Activated T-cell treated with anti-CD3 and anti-CD28 coated beads for 24 hours (primary cell): ENCODE results near the gene CFAP299.
"Not testable (repeated sequence)": the region's sequence is repeated elsewhere in the genome, so short reads cannot be mapped to it uniquely, and the experiment has no call there.

Experiments used
- DNase-seq: peaks from one replicate; pipeline ENCODE4 v3.0.0-alpha.2; 2020; ENCODE audit warnings: low read depth

Gene CFAP299

DNA sequence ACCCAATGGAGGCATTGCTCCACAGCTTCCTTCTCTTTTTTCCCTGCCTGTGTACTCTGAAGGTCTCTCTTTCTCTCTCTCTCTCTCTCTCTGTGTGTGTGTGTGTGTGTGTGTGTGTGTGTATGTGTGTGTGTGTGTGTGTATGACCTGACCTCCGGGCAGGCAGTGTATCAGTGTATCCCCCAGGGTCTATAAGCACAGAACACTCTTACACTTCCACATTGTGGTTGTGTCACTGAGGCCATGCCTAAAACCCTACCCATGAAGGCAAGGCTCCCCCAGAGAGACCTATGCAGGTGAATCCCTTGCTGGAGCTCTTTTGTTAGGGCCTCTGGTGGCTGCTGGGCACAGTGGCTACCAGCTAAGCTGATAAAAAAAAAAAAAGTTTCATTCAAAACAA lies 394.6 kb downstream of the CFAP299 start:
- no peak for DNase-seq

DNA sequence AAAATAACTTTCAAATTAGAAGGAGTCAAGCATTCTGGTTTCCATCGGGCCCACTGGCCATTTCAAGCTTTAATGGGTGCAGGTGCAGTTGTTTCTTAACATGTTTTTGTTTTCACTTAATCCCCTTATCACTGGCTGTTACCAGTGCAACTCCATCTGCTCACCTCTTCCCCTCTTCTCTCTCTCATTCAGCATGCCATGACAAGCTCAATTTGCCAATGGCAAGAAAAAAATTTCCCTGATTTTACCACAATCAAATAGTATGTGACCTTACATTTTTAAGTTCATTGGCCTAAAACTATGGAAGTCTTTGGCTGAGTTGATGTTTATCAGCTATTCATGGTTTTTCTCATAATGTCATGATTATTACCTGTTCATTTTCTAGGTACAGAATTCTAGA lies 395.9 kb downstream of the CFAP299 start:
- DNase-seq: no peak

DNA sequence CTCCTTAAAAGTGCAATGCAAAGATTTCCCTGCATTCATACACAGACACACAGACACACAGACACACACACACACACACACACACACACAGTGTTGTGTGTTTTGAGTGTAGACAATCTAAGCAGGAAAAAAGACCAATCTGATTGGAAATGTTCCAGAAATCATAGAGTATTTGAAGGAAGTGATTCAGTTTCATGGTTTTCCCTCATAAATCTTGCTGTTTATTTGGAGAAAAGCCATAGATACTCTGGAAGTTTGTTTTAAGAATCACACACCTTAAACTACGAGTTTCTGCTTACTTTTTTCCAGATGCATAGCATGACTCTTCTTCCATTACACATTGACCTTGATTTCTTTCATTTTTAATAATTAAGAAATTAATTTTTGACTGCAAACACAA lies 396.5 kb downstream of the CFAP299 start:
- DNase-seq: no peak

DNA sequence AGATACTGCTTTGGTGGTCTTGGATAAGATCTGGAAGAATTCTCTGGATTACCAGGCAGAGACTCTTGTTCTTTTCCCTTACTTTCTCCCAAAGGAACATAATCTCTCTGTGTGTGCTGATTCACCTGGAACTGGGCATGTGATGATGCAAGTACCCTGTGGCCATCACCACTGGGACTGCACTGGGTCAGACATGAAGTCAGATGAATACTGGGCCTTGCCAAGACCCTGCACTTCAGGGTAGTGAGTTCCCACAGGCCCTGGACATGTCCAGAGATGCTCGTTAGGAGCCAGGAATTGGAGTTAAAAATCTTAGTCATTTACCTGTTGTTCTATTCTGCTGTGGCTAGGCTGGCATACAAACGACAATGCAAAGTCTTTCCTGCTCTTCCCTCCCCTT lies 404.8 kb downstream of the CFAP299 start:
- no peak for DNase-seq

DNA sequence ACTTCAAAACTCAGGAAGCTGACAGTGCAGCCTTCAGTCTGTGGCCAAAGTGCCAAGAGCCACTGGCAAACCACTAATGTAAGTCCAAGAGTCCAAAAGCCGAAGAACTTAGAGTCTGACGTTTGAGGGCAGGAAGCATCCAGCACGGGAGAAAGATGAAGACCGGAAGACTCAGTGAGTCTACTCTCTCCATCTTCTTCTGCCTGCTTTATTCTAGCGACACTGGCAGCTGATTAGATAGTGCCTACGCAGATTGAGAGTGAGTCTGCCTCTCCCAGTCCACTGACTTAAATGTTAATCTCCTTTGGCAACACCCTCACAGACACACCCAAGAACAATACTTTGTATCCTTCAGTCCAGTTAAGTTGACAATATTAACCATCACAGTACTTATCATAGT lies 414.0 kb downstream of the CFAP299 start:
- DNase-seq: not testable (repeated sequence)

DNA sequence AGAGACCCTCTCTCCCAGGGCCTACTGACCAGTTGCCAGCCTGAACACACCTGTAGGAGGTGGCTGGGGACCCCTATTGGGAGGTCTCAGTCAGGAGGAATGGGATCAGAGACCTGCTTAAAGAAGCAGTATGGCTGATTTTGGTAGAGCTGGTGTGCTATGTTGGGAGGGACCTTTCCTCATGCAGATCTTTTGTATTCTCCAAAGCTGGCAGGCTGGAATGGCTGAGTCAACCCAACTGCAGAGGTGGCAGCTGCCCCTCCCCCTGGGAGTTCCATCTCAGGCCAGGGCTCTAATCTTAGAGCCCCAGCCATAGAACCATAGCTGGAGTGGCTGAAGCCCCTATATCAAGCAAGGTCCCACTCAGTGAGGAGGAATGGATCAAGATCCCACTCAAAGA lies 415.7 kb downstream of the CFAP299 start:
- DNase-seq: no peak

DNA sequence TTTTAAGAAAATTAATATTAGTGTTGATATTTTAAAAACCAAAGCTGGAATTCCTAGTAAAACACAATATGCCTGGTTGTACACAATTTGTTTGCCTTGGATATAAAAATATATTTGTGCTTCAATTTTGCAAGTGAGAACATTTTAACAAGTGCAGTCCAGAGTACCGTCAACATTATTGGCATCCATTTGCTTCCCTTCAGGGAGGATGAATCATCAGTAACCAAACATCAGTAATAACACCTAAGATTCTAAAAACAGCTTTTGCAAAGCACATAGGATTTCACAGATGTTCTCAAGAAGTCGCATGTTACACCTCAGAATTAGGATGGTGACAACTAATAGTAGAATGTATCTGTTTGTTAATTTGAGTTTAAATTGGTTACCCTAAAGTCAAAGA lies 432.4 kb downstream of the CFAP299 start:
- no peak for DNase-seq

DNA sequence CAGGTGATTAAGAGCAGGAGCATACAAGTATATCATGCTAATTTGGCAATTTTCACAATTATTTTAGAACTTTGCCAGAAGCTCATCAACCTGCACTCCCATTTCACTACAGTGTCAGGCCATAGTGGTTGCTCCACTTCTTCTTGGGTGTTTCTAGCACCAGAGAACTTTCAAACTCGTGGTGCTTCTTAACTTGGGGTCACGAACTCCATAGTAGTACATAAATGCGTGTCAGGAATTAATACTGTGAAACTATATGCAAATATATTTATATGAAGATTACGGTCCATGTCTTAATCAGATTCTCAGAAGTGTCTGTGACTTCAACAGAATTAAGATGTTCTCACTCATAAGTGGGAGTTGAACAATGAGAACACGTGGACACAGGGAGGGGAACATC lies 440.6 kb downstream of the CFAP299 start:
- no peak for DNase-seq

DNA sequence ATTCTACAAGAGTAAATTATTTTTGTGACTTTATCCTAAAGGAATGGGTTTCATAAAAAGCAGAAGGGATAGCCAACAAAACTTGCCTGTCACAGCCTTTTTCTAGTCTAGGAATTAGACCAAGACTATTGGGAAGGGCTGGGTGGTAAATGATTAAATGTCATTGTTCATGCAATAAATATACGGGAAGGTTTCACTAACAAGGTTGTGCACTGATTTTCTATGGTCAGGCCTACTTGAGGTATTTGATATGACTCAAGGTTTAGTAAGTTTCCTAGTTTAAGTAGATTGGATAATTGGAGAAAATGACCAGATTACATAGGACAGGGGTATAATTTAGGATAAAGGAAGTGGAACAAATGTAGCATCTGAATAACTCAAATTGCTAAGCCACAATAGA lies 445.9 kb downstream of the CFAP299 start:
- no peak for DNase-seq

DNA sequence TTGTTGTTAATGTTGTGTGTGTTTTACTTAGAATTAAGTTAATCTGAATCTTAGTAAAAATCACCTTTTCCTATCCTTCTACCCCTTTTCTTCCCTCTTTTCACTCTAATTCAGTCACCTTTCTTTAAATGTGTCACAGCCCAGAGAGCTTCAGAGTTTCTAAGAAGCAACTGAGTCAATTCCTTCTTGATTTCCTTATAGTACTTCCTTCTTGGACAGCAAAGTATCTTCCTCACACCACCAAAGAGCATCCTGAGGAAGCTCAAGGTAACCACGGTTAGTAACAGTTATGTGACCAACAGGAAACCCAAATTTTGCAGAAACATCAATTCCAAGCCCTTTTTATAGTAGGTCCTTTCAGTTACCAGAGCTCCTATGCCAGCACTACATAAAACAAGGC lies 451.8 kb downstream of the CFAP299 start:
- DNase-seq: no peak

DNA sequence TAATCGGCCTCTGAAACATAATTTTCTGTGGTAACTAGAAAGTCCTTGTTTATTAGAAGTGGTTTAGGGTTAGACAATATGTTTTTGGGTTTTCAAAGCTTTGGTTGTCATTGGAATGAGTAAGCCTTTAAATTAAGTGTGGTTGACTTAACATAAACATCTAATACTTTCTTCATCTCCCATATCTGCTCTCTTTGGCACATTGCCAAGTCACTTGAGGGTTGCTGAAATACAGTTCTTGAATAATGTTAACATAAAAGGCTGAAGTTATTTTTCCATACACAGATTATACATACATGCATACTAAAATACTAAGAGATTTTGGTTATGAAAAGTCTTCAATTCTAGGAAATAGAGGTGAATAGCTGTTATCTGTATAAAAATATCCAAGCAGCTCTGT lies 453.3 kb downstream of the CFAP299 start:
- no peak for DNase-seq

DNA sequence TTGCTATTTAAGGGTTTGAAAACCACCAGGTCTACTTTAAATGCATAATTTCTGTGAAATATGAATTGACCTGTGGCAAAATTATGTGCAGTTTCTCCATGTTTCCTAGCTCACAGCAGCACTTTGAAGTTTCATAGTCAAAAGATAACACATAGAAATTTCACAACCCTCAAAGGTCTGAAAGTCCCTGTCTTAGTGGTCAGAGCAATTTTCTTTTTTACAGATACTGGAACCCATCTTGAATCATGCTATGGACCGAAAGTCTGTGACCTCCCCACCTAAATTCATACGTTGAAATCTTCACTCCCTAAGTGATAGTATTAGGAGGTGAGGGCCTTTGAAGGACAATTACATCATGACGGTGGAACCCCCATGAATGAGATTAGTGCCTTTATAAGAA lies 454.6 kb downstream of the CFAP299 start:
- DNase-seq: no peak

DNA sequence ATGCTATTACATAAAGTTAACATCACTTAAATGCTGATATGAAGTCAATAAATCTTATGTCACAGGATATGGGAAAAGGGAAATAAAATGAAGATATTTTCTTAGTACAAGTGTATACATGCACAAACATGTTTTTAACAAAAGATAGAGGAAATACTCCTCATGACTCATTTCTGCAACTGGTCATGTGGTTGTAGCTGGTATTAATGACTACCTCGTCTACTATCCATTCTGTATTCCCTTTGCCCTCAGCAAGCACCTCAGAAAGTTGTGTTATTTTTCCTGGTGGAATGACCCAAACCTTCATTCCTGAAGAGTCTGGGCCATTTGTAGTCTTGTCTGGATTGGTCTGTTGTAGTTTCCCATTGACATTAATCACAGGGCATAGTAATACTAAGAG lies 458.1 kb downstream of the CFAP299 start:
- DNase-seq: not testable (repeated sequence)

DNA sequence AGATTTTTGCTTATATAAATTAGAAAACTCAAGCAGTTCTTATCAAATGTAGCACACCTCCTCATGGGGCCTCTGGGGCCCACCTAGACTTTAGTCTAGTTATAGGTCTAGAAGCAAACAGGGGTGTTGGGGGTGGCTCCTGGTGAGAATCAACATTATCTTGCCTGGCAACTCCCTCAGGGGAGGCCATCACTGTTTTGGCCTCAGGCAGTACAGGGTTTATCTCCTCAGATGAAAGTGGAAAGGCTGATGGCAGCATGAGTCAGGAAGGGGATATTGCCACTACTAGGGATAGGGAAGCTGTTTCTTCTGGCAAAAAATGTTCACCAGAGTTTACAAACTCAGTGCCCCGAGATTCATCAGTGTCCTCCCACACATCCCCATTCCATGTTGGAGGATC lies 462.6 kb downstream of the CFAP299 start:
- DNase-seq: no peak

DNA sequence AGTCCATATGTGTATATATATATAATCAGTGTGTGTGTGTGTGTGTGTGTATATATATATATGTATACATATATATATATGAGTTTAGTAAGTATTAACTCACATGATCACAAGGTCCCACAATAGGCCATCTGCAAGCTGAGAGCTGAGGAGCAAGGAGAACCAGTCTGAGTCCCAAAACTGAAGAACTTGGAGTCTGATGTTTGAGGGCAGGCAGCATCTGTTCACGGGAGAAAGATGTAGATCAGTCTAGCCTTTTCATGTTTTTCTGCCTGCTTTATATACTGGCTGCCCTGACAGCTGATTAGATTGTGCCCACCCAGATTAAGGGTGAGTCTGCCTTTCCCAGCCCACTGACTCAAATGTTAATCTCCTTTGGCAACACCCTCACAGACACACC lies 465.2 kb downstream of the CFAP299 start:
- DNase-seq: not testable (repeated sequence)

DNA sequence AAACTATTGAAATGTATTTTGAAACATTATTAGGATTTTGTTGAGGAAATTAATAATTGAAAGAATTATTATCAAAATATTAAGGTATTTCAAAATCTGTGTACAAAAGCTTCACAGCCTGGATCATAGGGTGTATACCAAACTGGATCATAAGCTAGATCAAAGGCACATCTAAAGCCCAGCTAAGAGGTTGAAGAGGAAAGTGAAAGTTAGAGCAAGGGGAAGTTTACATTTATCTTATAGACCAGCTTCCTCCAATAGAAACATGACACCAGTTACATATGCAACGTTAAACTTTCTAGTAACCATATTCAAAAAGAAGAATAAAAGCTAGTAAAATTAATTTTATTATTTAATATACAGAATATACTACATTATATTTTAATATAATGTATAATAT lies 467.8 kb downstream of the CFAP299 start:
- DNase-seq: no peak

DNA sequence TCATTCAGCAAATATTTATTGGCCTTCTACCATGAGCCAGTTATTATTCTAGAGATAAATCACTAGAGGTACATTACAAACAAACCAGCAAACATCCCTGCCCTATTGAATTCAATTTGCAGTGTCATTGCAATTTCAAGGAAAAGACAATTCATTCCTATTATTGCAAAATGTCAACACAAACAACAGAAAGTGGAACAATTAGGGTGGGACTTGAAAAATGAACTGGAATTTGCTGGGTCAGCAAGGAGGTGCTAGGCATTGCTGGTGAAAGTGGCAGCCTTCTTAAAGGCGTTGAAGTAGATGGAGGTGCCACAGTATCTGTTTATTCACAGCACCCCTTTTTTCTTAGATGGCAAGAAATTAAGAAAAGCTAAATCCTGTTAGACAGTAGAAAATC lies 470.9 kb downstream of the CFAP299 start:
- no peak for DNase-seq

DNA sequence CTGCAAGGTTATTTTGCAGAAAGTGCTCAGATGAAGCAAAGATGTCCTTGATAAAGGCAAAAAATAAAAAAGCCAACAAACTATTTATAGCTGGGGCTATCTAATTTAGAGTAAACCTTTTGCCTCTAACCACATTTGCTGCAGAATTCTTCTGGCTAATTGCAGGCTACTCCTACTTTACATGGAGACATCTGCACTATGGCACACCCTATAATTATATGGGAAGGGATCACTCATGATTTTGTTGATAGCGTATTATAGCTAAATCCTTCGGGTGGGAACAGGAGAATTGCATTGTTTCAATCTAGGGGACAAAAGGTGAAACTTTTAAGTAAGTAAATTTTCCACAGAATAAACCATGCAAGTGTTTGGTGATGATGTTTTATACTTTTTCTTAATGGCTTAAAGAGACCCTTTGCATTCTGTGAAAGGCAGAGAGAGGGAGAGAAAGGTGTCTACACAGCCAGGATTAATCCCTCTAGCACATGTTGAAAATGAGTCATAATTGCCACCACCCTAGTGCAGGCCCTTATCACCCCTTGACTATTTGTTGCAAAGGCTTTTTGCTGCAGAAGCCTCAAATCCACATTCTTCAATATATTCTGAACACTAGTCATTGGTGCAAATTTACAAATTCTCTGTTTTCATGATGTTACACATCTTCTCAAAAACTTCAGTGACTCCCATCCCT lies 473.7 kb downstream of the CFAP299 start:
- no peak for DNase-seq

DNA sequence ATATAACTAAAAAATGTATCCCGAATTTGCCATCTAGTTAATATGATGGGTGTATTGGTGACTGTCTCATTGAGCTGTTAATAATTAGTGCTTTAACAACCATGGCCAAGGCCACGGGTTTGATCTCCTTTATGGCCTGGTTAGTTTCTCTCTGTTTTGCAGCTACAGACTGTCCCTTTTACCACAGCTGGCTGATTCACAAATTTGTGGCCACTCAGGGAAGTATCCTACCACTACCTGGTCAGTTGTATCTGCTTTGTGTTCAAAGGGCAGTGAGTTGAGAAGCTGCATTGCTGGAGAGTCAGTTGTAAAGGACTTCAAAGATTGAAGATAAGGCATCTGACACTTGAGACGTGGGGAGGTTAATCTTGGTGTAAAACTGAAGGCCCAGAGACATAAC lies 475.9 kb downstream of the CFAP299 start:
- no peak for DNase-seq

DNA sequence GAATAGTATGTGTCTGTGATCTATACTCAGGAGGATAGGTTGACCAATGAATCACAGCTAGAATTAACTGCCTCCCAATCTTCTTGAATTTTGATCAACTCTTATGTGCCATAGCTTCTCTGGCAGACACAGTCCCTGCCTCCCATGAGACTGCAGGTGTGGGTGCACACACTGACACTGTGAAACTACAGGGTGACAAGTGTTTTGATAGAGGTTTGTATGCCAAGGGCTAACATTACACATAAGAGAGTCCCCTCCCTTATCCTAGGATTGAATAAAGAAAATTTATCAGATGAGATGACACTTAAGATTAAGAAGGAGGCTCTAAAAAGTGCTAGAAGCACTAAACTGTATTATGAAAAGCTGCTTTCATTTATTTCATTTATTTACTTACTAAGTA lies 476.6 kb downstream of the CFAP299 start:
- no peak for DNase-seq

DNA sequence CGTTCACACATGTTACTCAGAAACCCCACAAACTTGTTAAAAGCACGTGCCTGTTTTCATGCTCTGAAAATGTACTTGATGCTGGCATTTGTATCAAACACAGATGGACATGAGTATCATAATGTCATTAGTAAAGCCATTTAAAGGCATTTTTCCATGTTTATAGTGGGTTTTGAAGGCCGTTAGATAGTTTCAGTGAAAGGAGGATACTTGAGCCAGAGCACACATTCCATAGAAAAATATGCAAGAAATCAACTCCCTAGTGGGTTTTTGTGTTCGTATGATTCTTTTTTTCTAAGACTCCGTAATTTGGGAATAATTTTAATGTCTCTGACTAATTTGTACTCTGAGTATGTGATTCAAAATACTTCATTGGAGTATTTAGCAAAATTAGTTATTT lies 478.7 kb downstream of the CFAP299 start:
- DNase-seq: no peak

DNA sequence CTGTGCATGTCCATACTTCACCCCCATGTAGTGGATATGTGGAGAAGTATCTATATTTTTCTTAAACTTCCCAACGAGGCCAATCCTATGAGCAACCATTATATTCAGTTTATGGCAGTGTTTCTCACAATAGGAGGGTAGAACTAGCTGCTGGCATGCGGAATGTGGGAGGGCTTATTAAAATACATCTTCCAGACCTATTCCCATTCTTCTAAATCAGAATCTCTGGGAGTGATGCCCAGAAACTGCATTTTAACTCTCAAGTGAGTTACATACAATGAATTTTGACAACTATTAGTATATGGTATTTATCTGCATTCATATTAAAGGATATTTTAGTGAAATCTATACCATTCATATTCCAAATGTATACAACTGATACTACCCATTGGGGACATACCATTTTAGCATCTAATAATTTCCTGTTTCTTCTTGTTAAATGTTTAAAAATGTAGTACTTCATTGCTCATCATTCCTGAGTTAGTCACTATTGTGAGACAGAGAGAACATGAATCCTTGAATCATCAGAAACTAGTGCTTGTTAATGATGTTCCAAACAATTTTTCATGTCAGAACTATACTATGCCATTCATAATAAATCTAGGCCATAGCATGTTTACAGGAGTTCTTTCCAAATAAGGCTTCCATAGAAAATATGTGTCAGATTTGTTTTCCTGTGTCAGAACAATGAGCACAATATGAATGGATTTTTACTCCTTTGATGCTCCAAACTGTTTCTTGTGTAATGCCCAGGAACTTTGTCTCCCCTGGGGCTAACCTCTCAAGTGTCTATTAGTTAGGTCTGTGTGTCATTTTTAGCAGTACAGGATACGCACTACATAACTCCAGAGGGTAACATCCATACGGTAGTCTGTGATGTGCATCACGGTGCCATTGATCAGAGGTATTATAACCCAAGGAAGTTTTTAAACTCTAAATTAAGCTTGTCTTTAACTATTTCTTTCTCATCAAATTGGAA lies 496.1 kb downstream of the CFAP299 start:
- DNase-seq: no peak

DNA sequence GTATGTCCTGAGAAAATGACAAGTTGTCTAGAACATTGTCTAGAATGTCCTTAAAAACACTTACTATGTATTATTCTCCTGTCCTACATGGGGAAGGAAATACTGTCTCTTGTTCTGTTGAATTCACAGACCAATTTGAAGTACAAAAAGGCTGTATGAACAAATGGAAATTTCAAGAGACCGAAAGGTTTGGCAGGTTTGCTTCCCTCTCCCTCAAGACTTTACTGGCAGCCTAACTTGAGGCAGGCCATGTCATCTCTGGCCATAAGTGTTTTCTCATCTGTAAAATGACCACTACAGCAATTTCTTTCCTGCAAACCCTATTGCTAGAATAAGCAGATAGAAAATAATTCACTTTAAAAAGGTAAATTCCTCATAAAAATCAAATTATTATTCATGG lies 503.8 kb downstream of the CFAP299 start:
- no peak for DNase-seq

DNA sequence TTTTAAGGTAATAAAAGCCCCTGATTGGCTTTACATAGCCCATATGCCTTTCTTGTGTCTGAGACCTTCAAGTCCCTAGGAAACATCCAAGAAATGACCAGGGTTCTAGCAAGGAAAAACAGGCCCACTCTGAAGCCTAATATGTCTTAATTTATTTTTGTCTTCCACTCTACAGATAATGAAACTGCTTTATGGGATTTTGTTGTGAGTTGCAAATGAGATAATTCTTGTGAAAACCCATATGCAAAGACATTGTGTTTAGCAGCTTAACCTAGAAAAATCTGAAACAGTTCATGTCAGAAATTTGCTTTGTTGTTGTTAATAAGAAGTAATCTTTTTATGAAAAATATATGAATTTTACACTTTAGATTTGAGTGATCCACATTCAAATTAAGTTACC lies 504.3 kb downstream of the CFAP299 start:
- DNase-seq: no peak
